HUES64 (cell line): Measurements from ENCODE around the gene GET4.
"Not testable (repeated sequence)": the region's sequence is repeated elsewhere in the genome, so short reads cannot be mapped to it uniquely, and the experiment has no call there.

Experiments
- H3K27ac ChIP-seq: 2 replicates; pipeline ENCODE4 v1.7.0; 2013; ENCODE audit warnings: low read depth, low read length, inconsistent platforms
- H3K27me3 ChIP-seq: 2 replicates; pipeline ENCODE4 v1.6.1; 2013; ENCODE audit warnings: mild to moderate bottlenecking, low read length; ENCODE audit not compliant: insufficient read depth
- H3K36me3 ChIP-seq: 2 replicates; pipeline ENCODE4 v1.6.1; 2013; ENCODE audit warnings: mild to moderate bottlenecking, low read length; ENCODE audit not compliant: insufficient read depth
- H3K4me1 ChIP-seq: 2 replicates; pipeline ENCODE4 v1.6.1; 2013; ENCODE audit warnings: mild to moderate bottlenecking, low read length, moderate library complexity; ENCODE audit not compliant: insufficient read depth
- H3K4me3 ChIP-seq: 2 replicates; pipeline ENCODE4 v1.5.1; 2013; ENCODE audit warnings: mild to moderate bottlenecking, low read length, moderate library complexity
- H3K9ac ChIP-seq: 2 replicates; pipeline ENCODE4 v1.6.1; 2013; ENCODE audit warnings: mild to moderate bottlenecking, low read depth, low read length
- H3K9me3 ChIP-seq: 2 replicates; pipeline ENCODE4 v1.6.1; 2013; ENCODE audit warnings: low read depth, low read length; ENCODE audit not compliant: insufficient read depth
- WGBS: fragments of 150-250, 120-280 bp; methylation state at CpG from one replicate; pipeline ENCODE4 v1.1.7; 2013; ENCODE audit warnings: missing lambda C conversion rate; 5-methylcytosine and 5-hydroxymethylcytosine counted together

The GET4 gene

GRCh38 chr7:846958-847650 is 29.2 kb upstream of the GET4 start:
- not testable (repeated sequence) for H3K9me3 ChIP-seq, H3K4me1 ChIP-seq, H3K4me3 ChIP-seq, H3K27me3 ChIP-seq, H3K9ac ChIP-seq, H3K27ac ChIP-seq
- 95% methylated on average over 30 of the region's 37 CpGs for WGBS
- H3K36me3 ChIP-seq = peaks cover 83% of the 10 kb centered on the region

- H3K9ac ChIP-seq, H3K27ac ChIP-seq, H3K4me1 ChIP-seq, H3K4me3 ChIP-seq, H3K27me3 ChIP-seq, H3K9me3 ChIP-seq: not testable (repeated sequence)
- peaks cover 83% of the 10 kb centered on the region for H3K36me3 ChIP-seq
- WGBS = 96% methylated on average over 20 of the region's 28 CpGs
Measured at GRCh38 chr7:847728-848127, 28.6 kb upstream of the GET4 start.

- H3K27ac ChIP-seq = no peak overlapping the region
- no peaks in the 10 kb centered on the region for H3K9me3 ChIP-seq
- H3K9ac ChIP-seq = no peak overlapping the region
- 93% methylated on average over 14 of the region's 14 CpGs for WGBS
- H3K27me3 ChIP-seq = no peaks in the 10 kb centered on the region
- peaks cover 83% of the 10 kb centered on the region for H3K36me3 ChIP-seq
- H3K4me3 ChIP-seq = no peak overlapping the region
- no peaks in the 10 kb centered on the region for H3K4me1 ChIP-seq
Measured at GRCh38 chr7:849145-849544, 27.2 kb upstream of the GET4 start.

- no peak overlapping the region for H3K9ac ChIP-seq
- peaks cover 83% of the 10 kb centered on the region for H3K36me3 ChIP-seq
- no peak overlapping the region for H3K27ac ChIP-seq
- H3K27me3 ChIP-seq = no peaks in the 10 kb centered on the region
- WGBS = 96% methylated on average over 19 of the region's 19 CpGs
- no peak overlapping the region for H3K4me3 ChIP-seq
- H3K4me1 ChIP-seq = no peaks in the 10 kb centered on the region
- H3K9me3 ChIP-seq = no peaks in the 10 kb centered on the region
Measured at GRCh38 chr7:849781-850180, 26.6 kb upstream of the GET4 start.

GRCh38 chr7:851204-851603 is 25.1 kb upstream of the GET4 start:
- no peak overlapping the region for H3K4me3 ChIP-seq
- no peaks in the 10 kb centered on the region for H3K27me3 ChIP-seq
- no peak overlapping the region for H3K9ac ChIP-seq
- no peak overlapping the region for H3K27ac ChIP-seq
- H3K9me3 ChIP-seq = no peaks in the 10 kb centered on the region
- WGBS = 89% methylated on average over 14 of the region's 14 CpGs
- peaks cover 86% of the 10 kb centered on the region for H3K36me3 ChIP-seq
- H3K4me1 ChIP-seq = no peaks in the 10 kb centered on the region

GRCh38 chr7:853366-854117 is 22.8 kb upstream of the GET4 start:
- Histone ChIP-seq H3K4me1 (no peaks in the 10 kb centered on the region), H3K27me3 (no peaks in the 10 kb centered on the region), H3K27ac (no peak overlapping the region), H3K36me3 (peaks cover 96% of the 10 kb centered on the region), H3K4me3 (no peak overlapping the region), H3K9me3 (no peaks in the 10 kb centered on the region), H3K9ac (no peak overlapping the region)
- WGBS = 91% methylated on average over 33 of the region's 33 CpGs

GRCh38 chr7:854118-854775 is 22.1 kb upstream of the GET4 start:
- Histone ChIP-seq H3K27ac (no peak overlapping the region), H3K9ac (no peak overlapping the region), H3K4me3 (no peak overlapping the region), H3K4me1 (no peaks in the 10 kb centered on the region), H3K9me3 (no peaks in the 10 kb centered on the region), H3K27me3 (no peaks in the 10 kb centered on the region), H3K36me3 (peaks cover 95% of the 10 kb centered on the region)
- WGBS = 95% methylated on average over 32 of the region's 32 CpGs

GRCh38 chr7:855686-856369 is 20.5 kb upstream of the GET4 start:
- Histone ChIP-seq H3K9ac (no peak overlapping the region), H3K4me1 (no peaks in the 10 kb centered on the region), H3K36me3 (peaks cover 97% of the 10 kb centered on the region), H3K27ac (no peak overlapping the region), H3K4me3 (no peak overlapping the region), H3K27me3 (no peaks in the 10 kb centered on the region), H3K9me3 (no peaks in the 10 kb centered on the region)
- WGBS = 96% methylated on average over 29 of the region's 29 CpGs

GRCh38 chr7:856444-857095 is 19.8 kb upstream of the GET4 start:
- no peaks in the 10 kb centered on the region for H3K9me3 ChIP-seq
- H3K36me3 ChIP-seq = peaks cover 97% of the 10 kb centered on the region
- no peak overlapping the region for H3K9ac ChIP-seq
- 95% methylated on average over 30 of the region's 30 CpGs for WGBS
- H3K27ac ChIP-seq = no peak overlapping the region
- H3K4me1 ChIP-seq = no peaks in the 10 kb centered on the region
- H3K27me3 ChIP-seq = no peaks in the 10 kb centered on the region
- no peak overlapping the region for H3K4me3 ChIP-seq

- H3K9me3 ChIP-seq = no peaks in the 10 kb centered on the region
- H3K9ac ChIP-seq = no peak overlapping the region
- peaks cover 97% of the 10 kb centered on the region for H3K36me3 ChIP-seq
- no peaks in the 10 kb centered on the region for H3K4me1 ChIP-seq
- no peaks in the 10 kb centered on the region for H3K27me3 ChIP-seq
- WGBS = 96% methylated on average over 9 of the region's 9 CpGs
- H3K4me3 ChIP-seq = no peak overlapping the region
- H3K27ac ChIP-seq = no peak overlapping the region
Measured at GRCh38 chr7:857661-858060, 18.7 kb upstream of the GET4 start.
